ENCODE results near the gene HNRNPU. TPM values are rescaled to one million over a fixed set of nuclear protein-coding genes. Genes with fewer than 3 reads are reported as not detected.
A peak's percentile ranks its signal among the peaks of the same experiment; 100 is the strongest.

HNRNPU gene
- total and polyA plus RNA-seq, 2 donors from 2014 or later = 153 to 329 TPM

GRCh38 chr1:244865820-244866219 is 1.5 kb upstream of the HNRNPU start:
- no peaks in the 10 kb centered on the region for H3K27me3 ChIP-seq (ENCODE audit: control insufficient read depth, insufficient read depth, low read length)
- H3K36me3 ChIP-seq (ENCODE audit: control insufficient read depth in 2 of 3, insufficient read depth in 3 of 3, low read length in 3 of 3) = peaks cover 0 to 6% (median under 1%) of the 10 kb centered on the region in 3 donors
- H3K9ac ChIP-seq (ENCODE audit: low read length in 3 of 3) = peak overlapping the region in 1 of 3 donors; percentile 16
- FAIRE-seq = no peak
- peaks cover 7 to 9% (median 7%) of the 10 kb centered on the region in 3 donors for H3K4me1 ChIP-seq (ENCODE audit: control insufficient read depth in 2 of 3, insufficient read depth in 2 of 3, low read depth in 1 of 3, low read length in 3 of 3)
- TF ChIP-seq, protein P1, sequence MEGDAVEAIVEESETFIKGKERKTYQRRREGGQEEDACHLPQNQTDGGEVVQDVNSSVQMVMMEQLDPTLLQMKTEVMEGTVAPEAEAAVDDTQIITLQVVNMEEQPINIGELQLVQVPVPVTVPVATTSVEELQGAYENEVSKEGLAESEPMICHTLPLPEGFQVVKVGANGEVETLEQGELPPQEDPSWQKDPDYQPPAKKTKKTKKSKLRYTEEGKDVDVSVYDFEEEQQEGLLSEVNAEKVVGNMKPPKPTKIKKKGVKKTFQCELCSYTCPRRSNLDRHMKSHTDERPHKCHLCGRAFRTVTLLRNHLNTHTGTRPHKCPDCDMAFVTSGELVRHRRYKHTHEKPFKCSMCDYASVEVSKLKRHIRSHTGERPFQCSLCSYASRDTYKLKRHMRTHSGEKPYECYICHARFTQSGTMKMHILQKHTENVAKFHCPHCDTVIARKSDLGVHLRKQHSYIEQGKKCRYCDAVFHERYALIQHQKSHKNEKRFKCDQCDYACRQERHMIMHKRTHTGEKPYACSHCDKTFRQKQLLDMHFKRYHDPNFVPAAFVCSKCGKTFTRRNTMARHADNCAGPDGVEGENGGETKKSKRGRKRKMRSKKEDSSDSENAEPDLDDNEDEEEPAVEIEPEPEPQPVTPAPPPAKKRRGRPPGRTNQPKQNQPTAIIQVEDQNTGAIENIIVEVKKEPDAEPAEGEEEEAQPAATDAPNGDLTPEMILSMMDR (IDR thresholded peaks at IDR 0.05; ENCODE audit: borderline replicate concordance, extremely low read depth, insufficient read depth) = no peak
- DNase-seq = no peak
- H3K9me3 ChIP-seq (ENCODE audit: control insufficient read depth in 2 of 3, insufficient read depth in 1 of 3, low read length in 3 of 3) = no peaks in the 10 kb centered on the region
- H3K27ac ChIP-seq (ENCODE audit: low read depth in 2 of 2, low read length in 2 of 2) = peak overlapping the region in 1 of 2 donors; percentile 100
- intact Hi-C loops (cut with DNase I) = no loop called here
- H3K4me3 ChIP-seq (ENCODE audit: low read length in 3 of 3) = no peak overlapping the region

- peaks cover 2 to 9% (median 8%) of the 10 kb centered on the region in 3 donors for H3K36me3 ChIP-seq (ENCODE audit: control insufficient read depth in 2 of 3, insufficient read depth in 3 of 3, low read length in 3 of 3)
- H3K9ac ChIP-seq (ENCODE audit: low read length in 3 of 3) = peak overlapping the region; percentile 92 to 96 (median 95)
- TF ChIP-seq, protein P1 (IDR thresholded peaks at IDR 0.05; ENCODE audit: borderline replicate concordance, extremely low read depth, insufficient read depth) = no peak
- peak overlapping the region; percentile 72 to 96 (median 89) for H3K4me3 ChIP-seq (ENCODE audit: low read length in 3 of 3)
- no peaks in the 10 kb centered on the region for H3K27me3 ChIP-seq (ENCODE audit: control insufficient read depth, insufficient read depth, low read length)
- H3K9me3 ChIP-seq (ENCODE audit: control insufficient read depth in 2 of 3, insufficient read depth in 1 of 3, low read length in 3 of 3) = no peaks in the 10 kb centered on the region
- DNase-seq = peak in 2 of 5 donors; percentile 63 to 67
- intact Hi-C loops (cut with DNase I) = no loop called here
- FAIRE-seq = no peak
- H3K4me1 ChIP-seq (ENCODE audit: control insufficient read depth in 2 of 3, insufficient read depth in 2 of 3, low read depth in 1 of 3, low read length in 3 of 3) = peaks cover 9 to 16% (median 15%) of the 10 kb centered on the region in 3 donors
- peak overlapping the region; percentile 99 to 100 for H3K27ac ChIP-seq (ENCODE audit: low read depth in 2 of 2, low read length in 2 of 2)
Observed at GRCh38 chr1:244865028-244865371, 657 bp upstream of the HNRNPU start.

DNA sequence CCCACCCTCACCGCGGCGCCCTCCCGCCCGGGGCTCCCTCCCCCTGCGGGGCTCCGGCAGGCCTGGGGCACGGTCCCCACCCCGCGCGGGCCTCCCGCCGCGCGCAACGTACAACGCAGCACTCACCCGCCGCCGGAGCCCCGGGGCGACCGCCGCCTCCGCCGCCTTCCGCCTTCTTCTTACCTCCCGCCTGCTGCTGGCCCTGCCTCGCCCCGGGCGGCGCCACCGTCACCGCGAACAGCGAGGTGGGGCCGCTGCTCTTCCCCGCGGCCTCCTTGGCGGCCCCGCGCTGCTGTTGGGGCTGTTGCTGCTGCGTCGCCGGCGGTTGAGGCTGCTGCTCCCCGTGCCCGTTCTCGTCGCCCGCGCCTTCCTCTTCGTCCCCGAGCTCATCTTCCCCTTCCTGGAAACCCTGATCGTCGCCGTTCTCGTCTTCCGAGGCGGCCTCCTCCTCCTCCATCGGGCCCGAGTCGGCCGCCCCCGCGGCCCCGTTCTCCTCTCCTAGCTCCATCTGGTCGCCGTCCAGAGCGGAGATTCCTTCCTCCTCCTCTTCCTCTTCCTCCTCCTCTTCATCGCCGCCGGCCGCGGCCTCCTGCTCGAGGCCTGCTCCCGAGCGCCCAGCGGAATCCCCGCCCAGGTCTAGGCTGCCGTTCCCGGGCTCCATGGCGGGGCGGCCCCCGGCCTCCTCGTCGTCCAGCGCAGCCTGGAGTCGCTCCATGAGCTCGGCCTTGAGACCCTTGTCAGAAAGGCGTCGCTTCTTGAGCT is 671 bp downstream of the HNRNPU start:
- H3K9me3 ChIP-seq (ENCODE audit: control insufficient read depth in 2 of 3, insufficient read depth in 1 of 3, low read length in 3 of 3) = no peaks in the 10 kb centered on the region
- H3K4me1 ChIP-seq (ENCODE audit: control insufficient read depth in 2 of 3, insufficient read depth in 2 of 3, low read depth in 1 of 3, low read length in 3 of 3) = peaks cover 9 to 20% (median 17%) of the 10 kb centered on the region in 3 donors
- DNase-seq (peak in 1 of 5 donors; percentile 90), FAIRE-seq (no peak)
- H3K36me3 ChIP-seq (ENCODE audit: control insufficient read depth in 2 of 3, insufficient read depth in 3 of 3, low read length in 3 of 3) = peaks cover 6 to 20% (median 16%) of the 10 kb centered on the region in 3 donors
- H3K27ac ChIP-seq (ENCODE audit: low read depth in 2 of 2, low read length in 2 of 2) = peak overlapping the region; percentile 99 to 100
- TF ChIP-seq, protein P1 (IDR thresholded peaks at IDR 0.05; ENCODE audit: borderline replicate concordance, extremely low read depth, insufficient read depth) = no peak
- peak overlapping the region; percentile 72 to 92 (median 88) for H3K4me3 ChIP-seq (ENCODE audit: low read length in 3 of 3)
- intact Hi-C loops (cut with DNase I) = no loop called here
- peak overlapping the region; percentile 78 to 100 (median 99) for H3K9ac ChIP-seq (ENCODE audit: low read length in 3 of 3)
- H3K27me3 ChIP-seq (ENCODE audit: control insufficient read depth, insufficient read depth, low read length) = no peaks in the 10 kb centered on the region
